A549 (cell line): Measurements from ENCODE around the gene FGD5. TPM values are rescaled to one million over a fixed set of nuclear protein-coding genes. Genes with fewer than 3 reads are reported as not detected.

ENCODE experiments used
- ATAC-seq, 2 experiments: fragments of 200-7000 bp in 1 of 2; fragments of >200 bp in 1 of 2; cut with Nextera tagmentation in 1 of 2; cut with Tn5 transposase in 1 of 2; 3 replicates each; pipeline versions ENCODE4 v1.8.0 to v1.9.1; 2018 to 2020; ENCODE audit warnings: mild to moderate bottlenecking in 1 of 2, moderate library complexity in 1 of 2
- CTCF ChIA-PET: fragments of 300-600 bp; sonication (Branson Sonifier 250); formaldehyde crosslinking; extraction: SDS; loops from one replicate; lab custom pipeline; 2021; ENCODE audit warnings: antibody characterized with exemption, inconsistent platforms; lab: Yijun Ruan, JAX
- POLR2A ChIA-PET: fragments of 350-600 bp; formaldehyde crosslinking; extraction: SDS; loops from one replicate; lab custom pipeline; 2021; ENCODE audit warnings: antibody characterized with exemption, inconsistent platforms; lab: Yijun Ruan, JAX
- DNase-seq, 2 experiments: peaks; one replicate each; pipeline versions ENCODE4 v3.0.0 to v3.0.0-alpha.2; 2011 to 2016; ENCODE audit warnings: low read depth in 1 of 2, low spot score in 1 of 2
- FAIRE-seq: peaks from 2 replicates; lab custom pipeline; 2011; peaks lifted over from hg19 to GRCh38; lab: Jason Lieb, UNC
- H3K27ac ChIP-seq, 2 experiments: fragments of >200 bp; sonication (Bioruptor Twin); formaldehyde crosslinking; 3 replicates each; pipeline ENCODE4 v1.5.1; 2016 to 2017
- H3K4me1 ChIP-seq: fragments of >200 bp; sonication (Bioruptor Twin); formaldehyde crosslinking; 3 replicates; pipeline ENCODE4 v1.6.1; 2016
- H3K4me2 ChIP-seq: fragments of >200 bp; sonication (Bioruptor Twin); formaldehyde crosslinking; 3 replicates; pipeline ENCODE4 v1.6.1; 2016
- H3K4me3 ChIP-seq: fragments of >200 bp; sonication (Bioruptor Twin); formaldehyde crosslinking; 3 replicates; pipeline ENCODE4 v1.5.1; 2016
- H3K9me3 ChIP-seq: fragments of >200 bp; sonication (Bioruptor Twin); formaldehyde crosslinking; 3 replicates; pipeline ENCODE4 v1.6.1; 2016
- CHD2 ChIP-seq: fragments of 150-350 bp; IDR thresholded peaks from 2 replicates; pipeline ENCODE4 v1.6.1; 2014; ENCODE audit warnings: low read length; ENCODE audit not compliant: partially characterized antibody
- CTCF ChIP-seq: fragments of >200 bp; sonication (Bioruptor Twin); formaldehyde crosslinking; IDR thresholded peaks from 3 replicates; pipeline ENCODE4 v1.5.1; 2016
- EP300 ChIP-seq, 2 experiments: fragments of >200 bp; sonication (Bioruptor Twin); formaldehyde crosslinking; IDR thresholded peaks; 2 replicates in 1 of 2; 3 replicates in 1 of 2; pipeline ENCODE4 v1.6.1; 2016 to 2017
- ESRRA ChIP-seq: fragments of 150-350 bp; IDR thresholded peaks from 2 replicates; pipeline ENCODE4 v1.6.1; 2014; ENCODE audit warnings: mild to moderate bottlenecking, low read length, borderline replicate concordance
- FOXS1 ChIP-seq: fragments of 250-450 bp; sonication (Bioruptor Pico); IDR thresholded peaks from 2 replicates; pipeline ENCODE4 v1.5.0; 2020; ENCODE audit warnings: mild to moderate bottlenecking, moderate library complexity
- HDAC2 ChIP-seq: fragments of 200-600 bp; sonication (generic); IDR thresholded peaks from 2 replicates; pipeline ENCODE4 v1.6.1; 2016
- HMGXB4 ChIP-seq: fragments of 250-450 bp; sonication (Bioruptor Pico); IDR thresholded peaks from 2 replicates; pipeline ENCODE4 v1.5.0; 2021; ENCODE audit warnings: mild to moderate bottlenecking, moderate library complexity, borderline replicate concordance
- HOXA7 ChIP-seq: fragments of 250-450 bp; sonication (Bioruptor Pico); IDR thresholded peaks from 2 replicates; pipeline ENCODE4 v1.5.0; 2020; ENCODE audit warnings: mild to moderate bottlenecking, moderate library complexity
- KDM5A ChIP-seq: fragments of 200-600 bp; sonication (generic); IDR thresholded peaks from 2 replicates; pipeline ENCODE4 v1.6.1; 2016; ENCODE audit warnings: antibody characterized with exemption, mild to moderate bottlenecking
- MAFK ChIP-seq: fragments of 450-650 bp; IDR thresholded peaks from 2 replicates; pipeline ENCODE4 v1.6.1; 2014; ENCODE audit not compliant: partially characterized antibody
- MAX ChIP-seq: IDR thresholded peaks from 2 replicates; pipeline ENCODE4 v1.6.1; 2012
- MAZ ChIP-seq: fragments of 150-350 bp; IDR thresholded peaks from 2 replicates; pipeline ENCODE4 v1.6.1; 2014; ENCODE audit warnings: antibody characterized with exemption, low read depth, low read length, borderline replicate concordance
- NPAS2 ChIP-seq: fragments of 250-450 bp; sonication (Bioruptor Pico); IDR thresholded peaks from 2 replicates; pipeline ENCODE4 v1.8.0; 2022; ENCODE audit warnings: mild to moderate bottlenecking, moderate library complexity, borderline replicate concordance
- PHF8 ChIP-seq: fragments of 200-600 bp; sonication (generic); IDR thresholded peaks from 2 replicates; pipeline ENCODE4 v1.6.1; 2016; ENCODE audit warnings: low read depth, mild to moderate bottlenecking, antibody characterized with exemption, moderate library complexity, borderline replicate concordance
- POLR2A ChIP-seq: IDR thresholded peaks from 2 replicates; pipeline ENCODE4 v1.6.1; 2012; ENCODE audit warnings: mild to moderate bottlenecking, low read length
- SMC3 ChIP-seq: fragments of >200 bp; sonication (Bioruptor Twin); formaldehyde crosslinking; IDR thresholded peaks from 3 replicates; pipeline ENCODE4 v1.6.1; 2018; ENCODE audit warnings: inconsistent platforms
- TFCP2L1 ChIP-seq: fragments of 250-450 bp; sonication (Bioruptor Pico); IDR thresholded peaks from 2 replicates; pipeline ENCODE4 v1.5.0; 2021; ENCODE audit warnings: mild to moderate bottlenecking
- USF2 ChIP-seq: fragments of 450-650 bp; IDR thresholded peaks from 2 replicates; pipeline ENCODE4 v1.6.1; 2014; ENCODE audit warnings: antibody characterized with exemption
- WGBS: methylation state at CpG from one replicate; pipeline ENCODE4 v1.1.6; 2017; ENCODE audit errors: missing lambda C conversion rate; 5-methylcytosine and 5-hydroxymethylcytosine counted together
- polyA plus RNA-seq, 4 experiments: library from polyadenylated mRNA; depleted of rRNA in 3 of 4; stranded (reverse); fragments of >200 nt; fragmentation: RNase III in 1 of 4; extraction: RNeasy Plus Mini Kit Qiagen cat#74134 plus additional on column Dnase treatment in 1 of 4; gene quantifications; 2 replicates in 3 of 4; 3 replicates in 1 of 4; pipeline ENCODE4 v1.2.3, GENCODE V29; 2011 to 2017
- TF ChIP-seq, protein P1 (sequence below): fragments of 250-450 bp; sonication (Bioruptor Pico); IDR thresholded peaks from 2 replicates; pipeline ENCODE4 v1.5.0; 2020; ENCODE audit warnings: low read depth, mild to moderate bottlenecking, moderate library complexity
- TF ChIP-seq, protein P2 (sequence below): fragments of >200 bp; sonication (Bioruptor Twin); formaldehyde crosslinking; IDR thresholded peaks from 2 replicates; pipeline ENCODE4 v1.6.1; 2016

Gene FGD5
- polyA plus RNA-seq, 2 of the 4 experiments (the other 2 are of a cell fraction), result 0.16 TPM; not detected in 1

GRCh38 chr3:14863333-14864100 lies 44.8 kb downstream of the FGD5 start:
- FAIRE-seq, result no peak
- TF ChIP-seq PHF8 (no peak), CTCF (no peak), NPAS2 (CRISPR knock-in tag) (no peak), CHD2 (no peak), FOXS1 (no peak), POLR2A (no peak), KDM5A (no peak), EP300 (IDR thresholded peaks at IDR 0.05) (no peak)
- TF ChIP-seq, protein P1, sequence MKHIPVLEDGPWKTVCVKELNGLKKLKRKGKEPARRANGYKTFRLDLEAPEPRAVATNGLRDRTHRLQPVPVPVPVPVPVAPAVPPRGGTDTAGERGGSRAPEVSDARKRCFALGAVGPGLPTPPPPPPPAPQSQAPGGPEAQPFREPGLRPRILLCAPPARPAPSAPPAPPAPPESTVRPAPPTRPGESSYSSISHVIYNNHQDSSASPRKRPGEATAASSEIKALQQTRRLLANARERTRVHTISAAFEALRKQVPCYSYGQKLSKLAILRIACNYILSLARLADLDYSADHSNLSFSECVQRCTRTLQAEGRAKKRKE (CRISPR knock-in tag), result no peak
- WGBS, result 57% methylated on average over 10 of the region's 10 CpGs
- Histone ChIP-seq H3K27ac (no peak overlapping the region), H3K4me3 (no peak overlapping the region), H3K4me1 (no peaks in the 10 kb centered on the region), H3K9me3 (no peaks in the 10 kb centered on the region), H3K4me2 (no peak overlapping the region)
- no peak for DNase-seq
- ATAC-seq, result peak; percentile 45 to 69; a peak in 3 of 6 replicates
- ChIA-PET CTCF (interaction anchor here (1.1 to 4.1 kb wide), 7 partner anchors 11 to 72 kb away, joined by 3 to 20 read pairs (median 3); no protein-coding TSS in a partner anchor), POLR2A (no interaction called here)

GRCh38 chr3:14864131-14864530 lies 45.4 kb downstream of the FGD5 start:
- ATAC-seq (no peak), DNase-seq (no peak), FAIRE-seq (no peak)
- CTCF ChIA-PET, result interaction anchor here (1.1 to 4.1 kb wide), 5 partner anchors 10 to 56 kb away, joined by 3 to 20 read pairs (median 4); no protein-coding TSS in a partner anchor
- WGBS, result 71% methylated on average over 14 of the region's 14 CpGs
- TF ChIP-seq, protein P2, sequence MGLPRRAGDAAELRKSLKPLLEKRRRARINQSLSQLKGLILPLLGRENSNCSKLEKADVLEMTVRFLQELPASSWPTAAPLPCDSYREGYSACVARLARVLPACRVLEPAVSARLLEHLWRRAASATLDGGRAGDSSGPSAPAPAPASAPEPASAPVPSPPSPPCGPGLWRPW, result no peak
- TF ChIP-seq MAZ (no peak), PHF8 (no peak), HMGXB4 (CRISPR knock-in tag) (no peak), HOXA7 (CRISPR knock-in tag) (no peak), SMC3 (no peak), MAX (no peak), TFCP2L1 (no peak), ESRRA (no peak), MAFK (no peak), HDAC2 (no peak), KDM5A (no peak), POLR2A (no peak), USF2 (no peak)
- POLR2A ChIA-PET, result no interaction called here
- Histone ChIP-seq H3K4me2 (no peak overlapping the region), H3K4me1 (no peaks in the 10 kb centered on the region), H3K4me3 (no peak overlapping the region), H3K27ac (no peak overlapping the region), H3K9me3 (no peaks in the 10 kb centered on the region)
